Fibroblast of skin of abdomen (primary cell): Measurements from ENCODE around the gene LILRB2.
"Not testable (repeated sequence)": the region's sequence is repeated elsewhere in the genome, so short reads cannot be mapped to it uniquely, and the experiment has no call there.

Source experiments
- DNase-seq: peaks from one replicate; pipeline ENCODE4 v3.0.0-alpha.2; 2013

LILRB2 gene

DNA sequence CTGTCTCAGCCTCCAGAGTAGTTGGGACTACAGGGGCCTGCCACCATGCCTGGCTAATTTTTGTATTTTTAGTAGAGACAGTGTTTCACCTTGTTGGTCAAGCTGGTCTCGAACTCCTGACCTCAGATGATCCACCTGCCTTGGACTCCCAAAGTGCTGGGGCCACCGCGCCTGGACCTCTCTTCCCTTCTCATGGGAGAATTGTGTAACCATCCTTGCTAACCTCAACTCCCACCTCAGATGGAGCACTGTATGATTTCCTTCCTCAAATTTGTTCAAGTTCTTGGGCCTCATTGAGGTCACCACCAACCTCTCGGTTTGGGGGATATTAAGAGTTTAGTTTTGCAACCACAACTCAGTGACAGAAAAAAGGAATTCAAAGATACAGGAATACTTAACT is 21.3 kb upstream of the LILRB2 start:
- no peak for DNase-seq

DNA sequence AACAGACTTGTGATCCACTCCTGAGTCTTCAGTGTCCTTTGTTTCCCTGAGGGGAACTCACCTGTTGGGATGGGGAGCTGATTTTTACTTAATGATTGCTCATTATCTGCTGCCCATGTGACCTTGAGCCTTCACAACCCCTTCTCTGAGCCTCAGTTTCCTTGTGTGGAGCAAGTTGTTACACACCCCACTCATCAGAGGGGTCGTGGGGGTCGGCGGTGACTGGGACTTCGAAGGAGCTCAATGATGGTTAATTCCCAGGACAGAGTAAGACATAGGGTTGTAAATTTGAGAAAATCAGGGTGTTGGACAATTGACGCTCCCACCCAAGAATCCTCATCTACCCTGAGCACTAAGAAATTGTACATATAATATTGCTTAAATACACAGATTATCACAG is 18.6 kb upstream of the LILRB2 start:
- DNase-seq = no peak

DNA sequence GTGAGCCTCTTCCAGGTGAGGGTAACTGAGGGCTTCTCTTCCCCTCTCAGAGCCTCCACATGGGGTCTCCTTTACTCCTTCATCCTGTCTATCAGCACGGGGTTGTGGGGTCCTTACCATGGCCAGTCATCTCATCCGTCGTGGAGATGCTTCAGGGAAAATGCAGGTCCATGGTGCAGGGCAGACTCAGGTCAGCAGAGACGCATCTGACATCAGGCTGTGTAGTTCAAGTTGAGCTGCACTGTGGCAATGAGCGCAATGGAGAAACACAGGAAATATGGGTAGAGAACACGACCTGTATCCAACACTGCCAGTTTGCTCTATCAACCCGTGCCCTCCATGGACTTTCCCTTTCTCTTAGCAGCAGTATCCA is 18.2 kb upstream of the LILRB2 start:
- no peak for DNase-seq

DNA sequence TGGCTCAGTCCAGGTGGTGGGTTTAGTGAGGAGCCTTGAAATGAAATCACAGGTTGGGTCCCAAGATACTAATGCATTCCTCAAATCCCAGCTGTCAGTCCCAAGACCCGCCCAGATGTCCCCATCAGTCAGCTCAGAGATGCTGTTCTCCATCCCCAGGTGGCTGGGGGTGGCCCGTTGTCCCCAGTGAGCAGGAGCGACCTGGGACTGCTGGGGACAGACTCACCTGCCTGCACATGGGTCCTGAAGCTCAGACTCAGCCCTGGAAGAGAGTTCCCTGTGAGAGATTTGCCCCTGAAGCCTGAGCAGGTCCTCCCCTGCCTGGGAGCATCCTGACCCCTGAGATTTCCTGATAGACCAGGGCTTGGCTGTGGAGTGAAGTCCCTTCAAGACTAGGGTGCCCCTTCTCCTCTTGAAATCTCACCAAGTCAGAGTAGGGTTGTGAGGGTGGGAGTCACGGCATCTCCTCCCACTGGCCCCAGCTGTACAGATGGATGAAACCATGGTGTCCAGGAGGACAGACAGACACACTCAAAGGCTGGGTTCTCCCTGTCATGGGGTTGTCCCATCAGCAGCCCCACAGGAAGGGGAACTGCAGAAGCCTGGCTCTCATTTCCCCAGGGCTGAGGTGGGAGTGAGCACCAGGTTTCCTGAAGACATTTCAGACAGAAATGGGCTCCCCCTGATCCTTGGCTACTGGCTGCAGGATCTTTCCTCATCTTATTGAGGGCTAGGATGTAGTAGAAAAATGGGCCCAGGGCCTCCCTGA is 17.6 kb upstream of the LILRB2 start:
- no peak for DNase-seq

DNA sequence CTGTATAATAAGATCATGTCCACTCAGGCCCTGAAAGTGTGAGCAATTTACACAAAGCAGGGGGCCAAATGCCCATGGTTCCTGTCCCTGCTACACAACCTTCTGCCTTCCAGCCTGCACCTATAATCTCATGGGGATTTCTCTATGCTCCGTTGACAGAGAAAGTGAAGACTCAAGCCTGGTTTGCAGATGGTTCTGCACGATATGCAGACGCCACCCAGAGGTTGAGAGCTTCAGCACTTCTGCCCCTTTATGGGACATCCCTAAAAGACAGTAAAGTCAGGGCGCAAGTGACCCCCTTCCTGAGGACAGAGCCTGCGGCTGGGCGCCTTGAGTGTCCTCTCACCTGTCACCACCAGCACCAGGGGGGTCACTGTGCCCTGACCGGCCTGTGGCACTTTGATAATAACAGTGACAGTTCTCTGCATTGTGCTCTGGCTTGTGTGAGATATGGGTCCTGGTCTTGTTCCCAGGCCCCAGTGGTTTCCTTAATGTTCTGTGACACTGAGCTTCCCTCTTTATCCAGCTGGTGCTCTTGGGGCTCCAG is 16.9 kb upstream of the LILRB2 start:
- DNase-seq = no peak

DNA sequence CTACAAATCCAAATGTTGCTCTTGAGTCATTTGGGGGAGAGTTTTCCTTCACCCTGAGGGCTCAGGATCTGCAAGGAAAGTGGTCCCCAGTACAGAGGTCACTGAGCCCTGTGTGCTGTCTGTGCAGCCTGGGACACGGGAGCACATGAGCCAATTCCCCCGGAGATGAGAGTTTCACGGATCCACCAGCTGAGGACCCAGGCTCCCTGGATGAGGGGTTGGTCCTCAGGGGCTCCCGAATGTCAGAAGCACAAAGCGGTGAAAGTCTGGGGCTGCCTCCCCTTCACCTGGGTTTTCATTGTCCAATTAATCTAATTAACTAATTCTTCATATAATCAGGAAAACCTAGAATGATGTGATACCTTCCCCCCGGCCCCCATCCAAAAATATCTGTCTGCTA is 13.6 kb upstream of the LILRB2 start:
- no peak for DNase-seq

DNA sequence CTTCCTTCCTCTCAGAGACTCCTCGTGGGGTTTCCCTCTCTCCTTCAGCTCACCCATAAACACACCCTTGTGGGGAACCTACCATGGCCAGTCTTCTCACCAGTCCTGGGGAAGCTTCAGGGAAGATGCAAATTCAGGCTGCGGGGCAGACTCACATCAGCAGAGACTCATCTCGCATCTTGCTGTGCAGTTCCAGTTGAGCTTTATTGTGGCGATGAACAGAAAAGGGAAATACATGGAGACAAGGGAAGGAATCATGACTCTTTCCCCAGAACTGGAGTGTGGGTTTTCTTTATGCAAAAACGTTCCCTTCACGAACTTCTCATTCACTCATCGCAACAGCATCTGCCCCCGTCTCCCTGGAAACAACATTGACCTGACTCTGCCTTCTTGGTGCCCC is 8.2 kb upstream of the LILRB2 start:
- DNase-seq = not testable (repeated sequence)

DNA sequence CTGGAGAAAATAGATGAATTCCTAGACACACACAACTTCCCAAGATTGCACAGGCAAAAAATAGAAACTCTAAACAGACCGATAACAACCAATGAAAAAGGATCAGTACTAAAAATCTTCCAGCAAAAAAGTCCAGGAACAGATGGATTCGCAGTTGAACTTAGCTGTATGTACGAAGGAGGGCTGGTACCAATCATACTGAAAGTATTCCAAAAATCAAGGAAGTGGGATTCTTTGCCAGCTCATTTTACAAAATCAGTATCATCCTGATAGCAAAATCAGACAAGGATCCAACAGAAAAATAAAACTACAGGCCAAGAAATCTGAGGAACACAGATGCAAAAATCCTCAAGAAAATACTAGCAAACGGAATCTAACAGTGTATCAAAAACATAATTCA is 6.5 kb upstream of the LILRB2 start:
- DNase-seq = peak; percentile 67

DNA sequence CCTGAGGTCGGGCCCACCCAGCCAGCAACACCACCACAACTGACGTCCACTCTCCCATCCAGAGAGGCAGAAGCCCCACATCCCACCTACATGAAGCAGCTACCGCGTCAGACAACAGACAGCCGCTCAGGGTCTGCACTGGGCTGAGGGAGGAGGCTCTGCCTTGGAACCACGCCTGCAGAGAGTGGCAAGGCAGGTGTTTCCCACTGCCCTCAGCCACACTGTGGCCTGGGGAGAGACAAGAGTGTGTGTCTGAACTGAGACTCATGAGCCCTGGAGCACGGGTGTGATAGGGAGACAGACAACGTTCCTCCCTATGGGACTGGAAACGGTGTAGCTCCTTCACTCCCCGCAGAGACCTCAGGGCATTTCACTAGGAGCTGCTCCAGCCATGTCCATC is 5.4 kb upstream of the LILRB2 start:
- not testable (repeated sequence) for DNase-seq

DNA sequence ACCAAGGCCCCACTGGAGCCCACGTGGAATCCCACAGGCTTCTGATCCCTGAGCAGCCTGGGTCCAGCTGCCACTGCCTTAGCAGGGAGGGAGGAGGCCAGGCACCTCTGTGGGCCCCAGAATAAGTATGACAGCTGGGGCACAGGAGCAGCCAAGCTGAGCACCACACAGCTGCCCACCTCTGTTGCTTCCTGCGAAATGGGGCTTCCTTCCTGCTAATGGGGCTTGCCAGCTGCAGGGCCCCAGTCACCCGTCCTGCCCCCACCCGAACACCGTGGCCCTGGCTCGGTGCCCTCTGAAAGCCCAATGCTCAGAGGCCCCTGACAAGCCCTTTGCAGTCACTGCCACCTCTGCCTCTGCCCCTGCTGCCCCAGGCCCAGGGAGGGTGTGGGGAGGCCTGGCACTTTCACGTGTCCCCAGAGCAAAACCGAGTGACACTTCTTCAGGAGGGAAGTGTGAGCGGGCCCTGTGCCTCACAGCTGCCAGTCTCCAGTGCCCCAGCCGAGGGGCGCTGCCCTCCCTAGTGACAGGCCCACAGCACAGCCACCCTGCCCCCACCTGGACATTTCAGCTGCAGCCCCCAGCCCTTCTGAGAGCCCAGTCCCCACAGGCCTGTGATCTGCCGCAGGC is 4.6 kb upstream of the LILRB2 start:
- DNase-seq = not testable (repeated sequence)

DNA sequence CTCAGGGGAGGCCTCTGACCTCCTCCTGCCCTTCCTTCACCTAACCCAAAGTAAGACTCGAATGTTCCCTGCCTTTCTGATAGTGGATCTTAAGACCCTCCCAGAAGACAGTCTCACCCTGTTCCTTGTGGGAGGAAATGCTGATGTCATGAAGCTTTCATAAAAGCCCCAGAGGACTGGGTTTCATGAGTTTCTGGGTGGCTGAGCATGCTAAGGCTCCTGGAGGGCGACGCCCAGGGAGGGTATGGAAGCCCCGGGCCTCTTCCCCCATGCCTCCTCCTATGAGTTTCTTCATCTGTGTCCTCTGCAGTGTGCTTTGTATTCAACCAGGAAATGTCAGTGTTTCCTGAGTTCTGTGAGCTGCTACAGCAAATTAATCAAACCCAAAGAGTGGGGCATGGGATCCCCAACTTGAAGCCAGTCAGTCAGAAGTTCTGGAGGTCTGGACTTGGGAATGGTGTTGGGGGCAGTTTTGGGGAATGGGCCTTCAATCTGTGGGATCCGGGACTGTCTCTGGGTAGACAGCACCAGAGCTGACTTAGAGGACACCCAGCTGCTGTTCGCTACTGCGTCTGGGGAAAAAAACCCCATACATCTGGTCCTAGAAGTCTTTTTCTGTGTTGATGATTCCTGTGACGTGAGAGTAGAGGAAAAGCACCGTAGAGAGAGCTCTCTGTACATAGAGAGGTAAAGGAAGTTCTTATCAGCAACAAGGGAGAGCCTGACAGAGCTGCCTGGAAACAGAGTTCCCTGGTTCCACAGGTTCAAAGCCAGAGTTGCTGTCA is 2.0 kb upstream of the LILRB2 start:
- DNase-seq = no peak

DNA sequence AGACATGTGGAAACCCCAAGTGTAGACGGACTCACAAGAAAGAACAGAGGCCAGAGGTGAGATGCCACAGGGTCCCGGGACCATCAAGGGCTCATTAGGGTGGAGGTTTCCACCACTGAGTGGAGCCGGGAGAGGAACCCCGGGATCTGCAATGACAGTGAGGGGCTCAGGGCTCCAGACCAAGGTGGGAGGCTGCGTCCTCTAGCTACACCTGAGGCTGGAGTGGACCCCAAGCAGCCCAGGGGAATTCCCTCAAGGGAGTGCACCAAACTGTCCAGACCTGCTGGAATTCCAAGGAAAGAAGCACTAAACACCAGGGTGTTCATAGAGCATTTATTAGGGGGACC is 792 bp upstream of the LILRB2 start:
- not testable (repeated sequence) for DNase-seq

DNA sequence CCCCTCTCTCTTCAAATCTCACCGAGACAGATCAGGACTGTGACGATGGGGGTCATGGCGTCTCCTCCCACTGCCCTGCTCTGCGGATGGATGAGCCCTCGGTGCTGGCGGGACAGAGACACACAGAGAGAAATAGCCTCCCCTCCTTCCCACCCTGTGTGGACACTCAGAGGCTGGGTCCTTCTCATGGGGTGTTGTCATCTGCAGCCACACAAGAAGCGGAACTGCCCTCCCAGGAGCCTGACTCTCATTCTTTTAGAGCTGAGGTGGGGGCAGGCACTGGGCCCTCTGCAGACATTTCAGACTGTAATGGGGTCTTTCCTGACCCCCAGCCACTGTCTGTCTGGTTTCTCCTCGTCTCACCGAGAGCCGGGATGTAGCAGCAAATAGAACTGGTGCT is 469 bp downstream of the LILRB2 start:
- DNase-seq = not testable (repeated sequence)

DNA sequence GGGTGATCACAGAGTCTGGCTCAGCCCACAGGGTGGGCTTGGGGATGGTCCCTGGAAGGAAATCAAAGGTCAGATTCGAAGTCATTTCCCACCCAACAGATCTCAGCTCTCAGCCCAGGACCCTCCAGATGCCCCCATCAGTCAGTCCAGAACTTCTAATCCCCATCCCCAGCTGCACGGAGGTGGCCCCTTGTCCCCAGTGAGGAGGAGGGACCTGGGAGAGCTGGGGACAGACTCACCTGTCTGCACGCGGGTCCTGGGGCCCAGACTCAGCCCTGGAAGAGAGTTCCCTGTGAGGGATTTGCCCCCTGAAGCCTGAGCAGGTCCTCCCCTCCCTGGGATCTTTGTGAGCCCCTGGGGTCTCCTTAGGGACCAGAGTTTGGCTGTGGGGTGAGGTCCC is 885 bp downstream of the LILRB2 start:
- not testable (repeated sequence) for DNase-seq

DNA sequence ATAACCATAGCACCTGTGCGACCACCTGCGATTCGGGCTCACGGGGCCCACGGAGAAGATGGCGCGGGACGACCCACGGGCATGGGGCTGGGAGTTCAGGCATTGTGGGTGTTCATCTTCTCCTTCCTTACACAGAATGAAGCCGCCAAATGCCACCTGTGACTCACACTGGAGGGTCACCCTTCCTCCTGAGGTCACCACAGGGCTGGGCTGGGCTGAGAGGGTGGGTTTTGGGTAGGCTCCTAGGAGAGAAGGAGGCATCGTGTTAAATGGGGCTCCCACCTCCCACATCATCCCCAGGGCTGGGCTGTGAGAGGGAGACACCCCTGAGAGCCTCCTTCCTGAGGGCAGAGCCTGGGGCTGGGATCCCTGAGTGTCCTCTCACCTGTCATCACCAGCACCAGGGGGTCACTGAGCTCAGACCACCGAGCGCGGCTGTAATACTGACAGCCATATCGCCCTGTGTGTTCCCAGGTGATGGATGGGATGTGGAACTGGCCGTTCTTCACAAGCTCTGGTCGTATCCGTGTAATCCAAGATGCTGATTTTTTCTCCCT is 1.4 kb downstream of the LILRB2 start:
- DNase-seq = no peak

DNA sequence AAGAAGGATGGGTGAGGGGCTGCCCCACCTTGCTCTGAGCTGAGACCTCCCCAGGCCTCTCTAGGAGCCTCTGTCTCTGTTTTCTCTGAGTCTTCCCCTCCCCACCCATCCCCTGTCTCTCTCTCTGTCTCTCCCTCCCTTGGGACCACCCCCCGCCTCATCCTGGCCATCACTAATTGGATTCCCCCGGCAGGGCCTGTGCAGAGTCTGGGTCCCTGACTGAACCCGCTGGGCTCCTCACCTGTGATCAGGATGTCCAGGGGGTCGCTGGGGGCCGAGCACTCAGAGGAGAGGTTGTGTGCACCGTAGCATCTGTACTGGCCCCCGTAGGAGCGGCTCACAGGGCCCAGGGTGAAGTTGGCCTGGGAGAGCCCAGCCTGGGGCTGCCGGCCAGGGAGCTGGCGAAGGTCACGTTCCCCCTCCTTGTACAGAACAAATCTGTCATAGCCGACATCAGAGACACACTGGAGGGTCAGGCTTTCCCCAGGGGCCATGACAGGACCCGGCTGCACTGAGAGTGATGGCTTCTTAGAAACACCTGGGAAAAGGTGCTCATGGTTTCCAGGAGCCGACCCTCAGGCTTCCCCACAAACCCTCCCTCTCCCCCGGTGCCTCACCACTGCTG is 2.2 kb downstream of the LILRB2 start:
- not testable (repeated sequence) for DNase-seq

DNA sequence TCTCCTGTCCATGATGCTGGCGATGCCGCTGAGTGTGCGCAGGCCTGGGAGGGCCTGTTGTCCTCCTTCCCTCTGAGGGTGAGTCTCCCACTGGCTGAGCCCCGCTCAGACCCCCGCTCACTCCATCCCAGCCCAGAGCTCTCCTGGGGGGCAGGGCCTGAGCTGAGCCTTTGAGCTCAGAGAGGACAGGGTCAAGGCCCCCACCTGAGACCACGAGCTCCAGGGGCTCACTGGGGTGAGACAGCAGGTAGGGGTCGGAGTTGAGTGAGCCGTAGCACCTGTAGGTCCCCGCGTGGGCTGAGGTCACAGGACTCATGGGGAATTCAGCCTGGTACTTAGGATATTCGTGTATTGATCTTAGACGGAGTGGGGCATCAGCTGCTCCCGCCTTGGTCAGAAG is 2.9 kb downstream of the LILRB2 start:
- DNase-seq = not testable (repeated sequence)

DNA sequence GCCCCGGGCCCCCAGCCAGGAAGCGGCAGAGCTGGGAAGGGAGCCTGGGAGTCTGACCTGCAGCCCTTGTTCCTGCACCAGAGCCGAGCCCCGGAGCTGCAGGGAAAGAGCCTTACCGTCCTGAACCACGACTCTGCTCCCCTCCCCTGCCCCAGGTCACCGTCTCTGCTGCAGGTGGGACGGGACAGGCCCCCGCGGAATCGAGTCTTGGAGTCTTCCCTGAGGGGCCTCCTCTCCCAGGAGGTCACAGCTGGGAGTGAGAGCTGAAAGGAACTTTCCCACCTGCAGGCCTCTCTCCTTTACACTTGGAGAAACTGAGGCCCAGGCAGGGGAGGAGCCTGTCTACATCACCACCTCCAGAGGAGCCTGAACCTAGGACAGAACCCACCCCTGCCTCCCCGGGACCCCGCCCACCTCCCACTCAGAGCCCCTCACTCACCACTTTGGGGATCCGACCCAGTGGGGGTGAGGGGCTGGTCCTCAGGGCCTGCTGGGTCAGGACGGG is 3.7 kb downstream of the LILRB2 start:
- not testable (repeated sequence) for DNase-seq

DNA sequence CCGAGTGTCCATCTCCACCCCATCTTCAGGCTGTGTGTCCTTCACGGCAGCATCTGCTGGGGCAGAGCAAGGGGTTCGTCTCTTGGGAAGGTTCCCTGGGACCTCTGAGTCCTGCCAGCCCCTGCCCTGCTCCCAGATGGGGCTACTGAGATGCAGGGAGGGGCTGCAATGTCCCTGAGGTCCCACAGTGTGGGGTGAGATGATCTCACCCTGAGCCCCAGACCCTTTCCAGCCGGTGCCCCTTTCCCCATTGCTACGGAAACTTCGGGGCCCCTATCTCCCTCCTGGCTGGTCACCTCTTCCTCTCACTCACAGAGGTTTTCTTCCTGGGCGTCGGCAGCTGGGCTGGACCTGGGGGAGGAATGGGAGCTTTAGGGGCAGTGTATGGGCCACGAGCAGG is 5.0 kb downstream of the LILRB2 start:
- no peak for DNase-seq

DNA sequence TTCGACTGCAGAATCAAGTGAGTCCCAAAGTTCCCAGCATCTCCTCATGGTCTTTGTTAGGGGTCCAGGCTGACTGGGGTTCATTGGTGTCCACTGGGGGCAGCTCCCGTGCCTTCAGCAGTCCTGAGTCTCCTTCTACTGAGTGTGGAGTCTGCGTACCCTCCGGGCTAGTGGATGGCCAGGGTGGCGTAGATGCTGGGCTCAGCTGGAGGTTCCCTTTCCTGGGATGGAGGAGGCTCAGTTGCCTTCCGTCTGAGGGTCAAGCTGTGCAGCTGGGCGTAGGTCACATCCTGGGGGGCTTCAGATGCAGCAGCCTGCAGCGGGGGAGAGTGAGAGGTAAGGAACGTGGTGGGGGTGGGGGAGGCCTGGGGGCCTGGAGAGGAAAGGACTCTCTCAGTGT is 6.4 kb downstream of the LILRB2 start:
- DNase-seq = not testable (repeated sequence)

DNA sequence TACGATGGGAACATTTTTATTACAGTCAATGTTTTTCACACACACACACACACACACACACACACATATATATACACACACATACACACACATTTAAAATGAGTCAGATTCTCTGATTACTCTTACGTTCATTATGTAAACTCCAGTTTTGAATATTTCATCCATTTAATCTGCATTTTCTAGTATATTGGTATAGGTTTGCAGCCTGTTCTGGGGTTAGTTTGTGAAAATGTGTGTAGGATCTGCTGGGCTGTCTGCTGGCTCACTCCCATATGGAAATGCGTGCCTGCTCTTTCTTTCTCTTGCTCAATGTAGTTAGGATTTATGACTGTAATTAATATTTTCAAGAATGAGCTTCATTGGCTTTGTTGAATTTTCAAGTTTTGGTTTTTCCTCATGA is 7.1 kb downstream of the LILRB2 start:
- no peak for DNase-seq

DNA sequence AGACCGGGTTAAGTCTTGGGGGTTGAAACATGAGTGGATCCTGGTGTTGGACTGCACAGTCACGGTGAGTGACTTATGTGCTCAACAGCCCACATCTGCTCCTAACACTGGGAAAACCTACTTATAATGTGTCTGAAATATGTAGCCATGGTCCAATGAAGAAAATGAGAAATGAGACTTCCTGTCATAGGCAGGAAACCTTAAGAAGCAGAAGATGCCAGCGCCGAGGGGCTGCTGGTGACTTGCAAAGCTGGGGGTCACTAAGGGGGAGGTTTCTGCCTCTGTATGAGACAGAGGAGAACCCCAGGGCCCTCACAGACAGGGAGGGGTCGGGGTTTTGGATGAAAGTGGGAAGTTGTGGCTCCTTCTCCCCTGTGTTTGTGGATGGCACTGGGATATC is 8.7 kb downstream of the LILRB2 start:
- DNase-seq = not testable (repeated sequence)
